ENCODE results near the gene APOA4.

Gene APOA4

DNA sequence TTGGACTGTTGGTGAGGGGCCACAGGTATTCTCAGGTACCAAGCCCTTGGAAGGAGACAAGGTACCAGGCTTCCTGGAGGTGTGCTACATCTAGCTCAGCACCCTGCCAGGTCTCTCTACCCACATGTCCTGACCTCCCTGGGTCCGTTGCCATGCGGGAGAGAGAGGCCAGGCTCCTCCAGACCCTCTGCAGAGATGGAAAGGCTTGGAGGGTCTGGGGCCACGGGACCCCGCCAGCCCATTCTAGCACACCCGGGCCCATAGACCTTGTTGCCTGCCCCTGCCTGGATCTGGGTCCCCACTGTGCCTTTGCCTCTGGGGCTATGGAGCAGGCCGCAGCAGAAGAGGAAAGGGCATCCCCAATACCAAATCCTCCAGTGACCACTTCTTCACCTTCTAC is 4.4 kb upstream of the APOA4 start:
- Histone ChIP-seq H3K36me3 (ENCODE audit: insufficient read depth, low read depth, low read length) (no peaks in the 10 kb centered on the region), H3K27me3 (ENCODE audit: insufficient read depth, low read length) (no peaks in the 10 kb centered on the region), H3K9ac (ENCODE audit: low read depth, low read length) (no peak overlapping the region), H3K4me1 (ENCODE audit: insufficient read depth, low read length) (no peaks in the 10 kb centered on the region), H3K27ac (ENCODE audit: low read length) (no peak overlapping the region), H3K4me3 (ENCODE audit: low read length) (no peak overlapping the region), H3K9me3 (ENCODE audit: insufficient read depth, low read depth, low read length) (no peaks in the 10 kb centered on the region)

DNA sequence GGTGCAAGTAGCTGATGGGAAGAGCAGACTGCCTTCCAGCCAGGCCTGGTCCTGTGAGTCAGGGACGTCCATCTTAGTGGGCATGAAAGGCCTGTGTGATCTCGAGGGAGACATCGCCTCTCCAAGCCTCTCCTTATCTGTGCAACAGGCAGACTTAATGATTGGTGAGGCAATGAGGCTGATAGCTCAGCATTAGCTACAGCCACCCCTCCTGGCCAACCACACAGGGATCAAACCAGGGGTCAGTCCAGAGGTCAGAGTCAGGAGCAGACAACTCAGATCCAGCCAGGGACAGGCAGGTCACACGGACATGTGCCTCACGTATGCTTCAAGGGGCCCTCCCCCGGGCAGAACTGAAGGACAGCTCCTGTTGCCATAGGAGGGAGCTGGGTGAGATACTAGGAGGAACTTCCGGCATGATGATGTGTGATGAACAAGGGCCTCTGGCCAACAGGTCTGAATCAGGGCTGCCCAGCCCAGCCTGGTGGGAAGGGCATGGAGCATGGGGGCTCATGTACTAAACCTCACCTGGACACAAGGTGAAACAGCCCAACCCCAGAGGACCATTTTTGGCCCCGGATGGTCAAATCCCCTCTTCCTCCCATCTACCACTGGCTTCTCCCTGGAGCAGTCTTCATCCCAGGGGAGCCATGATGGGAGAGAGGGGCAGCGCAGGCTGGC is 3.8 kb upstream of the APOA4 start:
- H3K27me3 ChIP-seq (ENCODE audit: insufficient read depth, low read length) = no peaks in the 10 kb centered on the region
- no peaks in the 10 kb centered on the region for H3K9me3 ChIP-seq (ENCODE audit: insufficient read depth, low read depth, low read length)
- no peaks in the 10 kb centered on the region for H3K36me3 ChIP-seq (ENCODE audit: insufficient read depth, low read depth, low read length)
- no peak overlapping the region for H3K9ac ChIP-seq (ENCODE audit: low read depth, low read length)
- H3K4me3 ChIP-seq (ENCODE audit: low read length) = no peak overlapping the region
- H3K27ac ChIP-seq (ENCODE audit: low read length) = no peak overlapping the region
- no peaks in the 10 kb centered on the region for H3K4me1 ChIP-seq (ENCODE audit: insufficient read depth, low read length)

DNA sequence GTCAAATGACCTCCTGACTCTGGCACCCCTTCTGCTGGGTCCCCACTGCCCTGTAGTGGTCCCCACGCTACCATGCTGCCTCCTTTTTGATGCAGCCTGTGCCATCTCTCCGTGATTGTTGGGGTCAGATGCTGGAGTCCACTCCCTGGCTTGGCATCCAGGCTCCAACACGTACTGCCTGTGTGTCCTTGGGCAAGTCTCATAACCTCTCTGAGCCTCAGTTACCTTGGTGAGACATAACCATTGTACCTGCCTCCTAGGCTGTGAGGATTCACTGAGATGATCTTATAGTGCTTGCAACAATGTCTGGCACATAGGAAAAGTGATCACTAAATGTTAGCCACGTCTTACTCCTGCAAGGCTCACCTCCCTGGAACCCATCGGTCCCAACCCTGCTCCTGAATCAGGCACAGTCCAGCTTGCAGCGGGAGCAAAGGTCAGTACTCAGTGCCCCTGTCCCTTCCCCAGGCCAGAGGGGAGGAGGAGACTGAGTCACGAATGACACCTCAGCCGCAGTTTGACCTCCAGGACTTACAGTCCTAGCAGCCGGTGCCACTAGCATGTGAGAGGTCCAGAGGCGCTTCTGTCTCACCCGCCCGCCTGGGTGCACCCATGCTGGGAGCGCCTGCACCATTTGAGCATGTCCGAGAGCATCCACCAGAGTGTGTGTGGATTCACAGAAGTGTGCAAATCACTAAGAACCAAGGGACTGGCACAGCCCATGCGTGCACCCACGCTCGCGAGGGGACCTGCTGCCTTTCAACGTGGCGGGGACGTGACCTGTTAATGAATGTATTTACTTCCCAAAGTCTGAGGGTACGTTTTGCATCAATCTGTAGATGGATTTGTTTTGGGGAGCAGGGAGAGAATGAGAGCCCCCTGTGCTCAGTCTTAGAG is 3.0 kb upstream of the APOA4 start:
- Histone ChIP-seq H3K9ac (ENCODE audit: low read depth, low read length) (no peak overlapping the region), H3K27me3 (ENCODE audit: insufficient read depth, low read length) (no peaks in the 10 kb centered on the region), H3K4me3 (ENCODE audit: low read length) (no peak overlapping the region), H3K4me1 (ENCODE audit: insufficient read depth, low read length) (no peaks in the 10 kb centered on the region), H3K27ac (ENCODE audit: low read length) (no peak overlapping the region), H3K9me3 (ENCODE audit: insufficient read depth, low read depth, low read length) (no peaks in the 10 kb centered on the region), H3K36me3 (ENCODE audit: insufficient read depth, low read depth, low read length) (no peaks in the 10 kb centered on the region)

DNA sequence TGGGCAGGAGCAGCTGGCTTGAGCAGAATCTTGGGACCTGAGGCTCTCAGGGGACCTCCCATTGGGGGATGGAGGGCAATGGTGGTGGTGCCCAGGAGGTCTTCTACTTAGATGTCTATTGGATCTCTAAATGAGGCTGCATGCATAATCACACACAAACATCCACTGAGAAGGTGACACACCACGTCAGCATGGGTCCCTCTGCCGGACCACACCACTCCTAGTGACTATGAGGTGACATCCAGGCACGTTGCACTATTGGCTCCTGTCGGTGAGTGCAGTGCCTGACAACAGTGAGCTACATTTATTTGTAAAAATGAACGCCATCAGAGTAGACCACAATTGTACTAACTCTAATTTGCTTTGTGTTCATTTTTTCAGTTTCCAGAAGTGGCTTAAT is 2.3 kb upstream of the APOA4 start:
- H3K9ac ChIP-seq (ENCODE audit: low read depth, low read length) = no peak overlapping the region
- no peaks in the 10 kb centered on the region for H3K9me3 ChIP-seq (ENCODE audit: insufficient read depth, low read depth, low read length)

DNA sequence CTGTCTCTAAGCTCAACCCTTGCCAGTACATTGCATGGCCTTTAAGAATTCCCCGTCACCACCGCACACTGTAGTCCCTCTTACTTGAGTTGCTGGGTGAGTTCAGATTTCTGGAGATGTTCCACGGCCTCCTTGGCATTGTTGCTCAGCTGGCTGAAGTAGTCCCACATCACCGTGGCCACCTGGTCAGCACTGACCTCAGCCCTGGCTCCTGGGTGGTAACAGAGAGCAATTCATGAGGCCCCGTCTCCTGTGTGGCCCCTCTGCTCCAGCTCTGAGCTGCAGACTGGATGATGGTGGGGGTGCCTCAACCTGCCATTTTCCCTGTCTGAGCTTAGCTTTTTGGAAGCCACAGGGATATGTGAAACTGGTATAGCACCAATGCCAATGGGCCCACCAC is 529 bp downstream of the APOA4 start:
- Histone ChIP-seq H3K9me3 (ENCODE audit: insufficient read depth, low read depth, low read length) (no peaks in the 10 kb centered on the region), H3K36me3 (ENCODE audit: insufficient read depth, low read depth, low read length) (no peaks in the 10 kb centered on the region), H3K27ac (ENCODE audit: low read length) (no peak overlapping the region), H3K27me3 (ENCODE audit: insufficient read depth, low read length) (no peaks in the 10 kb centered on the region), H3K9ac (ENCODE audit: low read depth, low read length) (no peak overlapping the region), H3K4me3 (ENCODE audit: low read length) (no peak overlapping the region), H3K4me1 (ENCODE audit: insufficient read depth, low read length) (no peaks in the 10 kb centered on the region)

More for the DNA sequence above, 2.3 kb upstream of the APOA4 start:
- no peaks in the 10 kb centered on the region for H3K27me3 ChIP-seq (ENCODE audit: insufficient read depth, low read length)
- no peak overlapping the region for H3K4me3 ChIP-seq (ENCODE audit: low read length)
- no peak overlapping the region for H3K27ac ChIP-seq (ENCODE audit: low read length)
- no peaks in the 10 kb centered on the region for H3K36me3 ChIP-seq (ENCODE audit: insufficient read depth, low read depth, low read length)
- no peaks in the 10 kb centered on the region for H3K4me1 ChIP-seq (ENCODE audit: insufficient read depth, low read length)

DNA sequence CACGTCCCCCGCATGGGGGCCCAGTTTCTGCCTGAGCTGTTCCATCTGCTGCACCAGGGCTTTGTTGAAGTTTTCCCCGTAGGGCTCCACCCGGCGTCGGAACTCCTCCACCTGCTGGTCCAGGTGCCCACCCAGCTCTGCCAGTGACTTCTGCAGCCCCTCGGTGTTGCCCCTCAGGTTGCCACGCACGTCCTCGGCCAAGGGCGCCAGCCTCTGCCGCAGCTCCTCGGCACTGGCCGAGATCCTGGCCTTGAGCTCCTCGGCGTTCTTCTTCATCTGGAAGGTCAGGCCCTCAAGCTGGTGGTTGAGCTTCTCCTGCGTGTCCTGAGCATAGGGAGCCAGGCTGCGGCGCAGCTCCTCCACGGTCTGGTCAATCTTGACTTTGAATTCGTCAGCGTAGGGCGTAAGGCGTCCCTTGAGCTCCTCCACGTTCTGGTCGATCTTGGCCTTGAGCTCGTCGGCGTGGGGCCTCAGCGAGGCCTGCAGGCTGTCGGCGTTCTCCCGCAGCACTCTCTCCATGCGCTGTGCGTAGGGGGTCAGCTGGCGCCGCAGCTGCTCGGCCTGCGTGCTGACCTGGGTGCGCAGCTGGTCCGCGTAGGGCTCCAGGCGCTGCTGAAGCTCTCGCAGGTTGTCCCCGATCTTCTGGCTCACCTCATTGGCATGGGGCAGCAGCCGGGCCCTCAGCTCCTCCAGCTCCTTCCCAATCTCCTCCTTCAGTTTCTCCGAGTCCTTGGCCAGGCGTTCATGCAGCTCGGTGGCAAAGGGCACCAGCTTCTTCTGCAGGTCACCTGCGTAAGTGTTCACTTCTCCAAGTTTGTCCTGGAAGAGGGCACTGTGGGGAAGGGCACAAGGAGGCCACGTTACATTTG is 1.8 kb downstream of the APOA4 start:
- Histone ChIP-seq H3K4me1 (ENCODE audit: insufficient read depth, low read length) (no peaks in the 10 kb centered on the region), H3K27me3 (ENCODE audit: insufficient read depth, low read length) (no peaks in the 10 kb centered on the region), H3K4me3 (ENCODE audit: low read length) (no peak overlapping the region), H3K9me3 (ENCODE audit: insufficient read depth, low read depth, low read length) (no peaks in the 10 kb centered on the region), H3K27ac (ENCODE audit: low read length) (no peak overlapping the region), H3K9ac (ENCODE audit: low read depth, low read length) (no peak overlapping the region), H3K36me3 (ENCODE audit: insufficient read depth, low read depth, low read length) (no peaks in the 10 kb centered on the region)

DNA sequence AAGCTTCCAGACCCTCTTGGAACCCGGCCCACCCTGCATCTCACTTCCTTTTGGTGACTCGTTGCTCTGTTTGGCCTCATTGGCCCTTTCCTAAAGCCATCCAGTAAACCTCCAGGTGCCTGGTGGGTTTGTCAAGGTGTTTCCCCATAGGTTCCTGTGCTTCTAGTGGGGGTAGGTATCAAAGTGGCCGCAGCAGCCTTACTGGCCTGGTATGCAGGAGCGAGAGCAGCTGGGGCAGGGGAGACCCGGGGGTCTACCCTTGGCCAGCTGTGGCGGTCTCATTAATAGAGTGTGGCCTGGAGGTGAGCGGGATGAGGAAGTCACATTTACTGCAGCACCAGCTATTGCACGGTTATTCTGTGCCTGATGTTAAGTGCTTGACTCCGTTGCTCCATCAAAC is 4.1 kb downstream of the APOA4 start:
- Histone ChIP-seq H3K9ac (ENCODE audit: low read depth, low read length) (no peak overlapping the region), H3K36me3 (ENCODE audit: insufficient read depth, low read depth, low read length) (no peaks in the 10 kb centered on the region), H3K4me3 (ENCODE audit: low read length) (no peak overlapping the region), H3K27me3 (ENCODE audit: insufficient read depth, low read length) (no peaks in the 10 kb centered on the region), H3K27ac (ENCODE audit: low read length) (no peak overlapping the region), H3K9me3 (ENCODE audit: insufficient read depth, low read depth, low read length) (no peaks in the 10 kb centered on the region), H3K4me1 (ENCODE audit: insufficient read depth, low read length) (no peaks in the 10 kb centered on the region)

DNA sequence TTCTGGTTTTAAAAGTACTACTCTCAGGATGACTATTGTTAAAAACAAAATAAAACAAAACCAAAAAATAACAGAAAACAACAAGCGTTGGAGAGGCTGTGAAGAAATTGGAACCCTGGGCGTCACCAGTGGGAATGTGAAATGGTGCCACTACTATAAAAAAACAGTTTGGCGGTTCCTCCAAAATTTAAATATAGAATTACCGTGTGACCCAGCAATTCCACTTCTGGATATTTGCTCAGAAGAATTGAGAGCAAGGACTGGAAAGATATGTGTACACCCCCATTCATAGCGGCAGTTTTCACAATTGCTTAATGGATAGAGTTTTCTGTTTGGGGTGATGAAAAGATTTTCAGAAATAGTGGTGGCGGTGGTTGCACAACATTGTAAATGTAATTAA is 8.6 kb downstream of the APOA4 start:
- H3K36me3 ChIP-seq (ENCODE audit: insufficient read depth, low read depth, low read length) = no peaks in the 10 kb centered on the region
- no peak overlapping the region for H3K4me3 ChIP-seq (ENCODE audit: low read length)
- H3K4me1 ChIP-seq (ENCODE audit: insufficient read depth, low read length) = no peaks in the 10 kb centered on the region
- H3K27me3 ChIP-seq (ENCODE audit: insufficient read depth, low read length) = no peaks in the 10 kb centered on the region
- no peaks in the 10 kb centered on the region for H3K9me3 ChIP-seq (ENCODE audit: insufficient read depth, low read depth, low read length)
- no peak overlapping the region for H3K9ac ChIP-seq (ENCODE audit: low read depth, low read length)
- no peak overlapping the region for H3K27ac ChIP-seq (ENCODE audit: low read length)

DNA sequence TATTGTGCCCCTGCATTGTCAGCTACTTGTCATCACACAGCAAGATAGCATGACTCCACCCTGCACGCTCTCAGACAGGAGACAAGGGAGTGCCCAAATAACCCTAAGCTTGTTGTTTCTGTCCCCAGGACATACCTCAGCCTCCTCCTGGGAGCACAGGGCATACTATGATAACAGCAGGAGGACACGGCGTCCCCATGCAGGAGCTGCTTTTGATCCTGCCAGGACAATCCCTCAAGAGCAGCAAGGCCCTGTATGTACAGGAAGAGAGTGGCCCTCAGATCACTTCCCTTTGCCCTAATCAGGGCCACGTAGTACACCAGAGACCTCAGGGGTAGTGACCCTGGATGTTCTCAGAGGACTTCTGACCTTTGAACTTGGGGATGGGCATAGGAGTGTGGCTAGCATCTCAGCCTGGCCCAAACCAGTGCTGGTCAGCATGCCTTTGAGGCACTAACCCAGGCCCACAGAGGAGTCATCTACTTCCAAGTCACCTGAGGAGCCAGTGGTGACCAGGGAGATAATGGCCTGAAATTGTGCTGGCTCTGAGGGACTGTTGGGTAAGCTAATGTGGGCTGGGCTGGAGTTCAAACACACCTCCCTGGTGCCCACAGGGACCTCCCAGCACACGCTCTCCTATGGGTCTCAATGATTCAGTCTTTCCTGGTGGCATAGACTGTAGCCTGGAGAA is 9.2 kb downstream of the APOA4 start:
- Histone ChIP-seq H3K27ac (ENCODE audit: low read length) (no peak overlapping the region), H3K36me3 (ENCODE audit: insufficient read depth, low read depth, low read length) (no peaks in the 10 kb centered on the region), H3K27me3 (ENCODE audit: insufficient read depth, low read length) (no peaks in the 10 kb centered on the region), H3K4me1 (ENCODE audit: insufficient read depth, low read length) (no peaks in the 10 kb centered on the region), H3K9me3 (ENCODE audit: insufficient read depth, low read depth, low read length) (no peaks in the 10 kb centered on the region), H3K9ac (ENCODE audit: low read depth, low read length) (no peak overlapping the region), H3K4me3 (ENCODE audit: low read length) (no peak overlapping the region)

DNA sequence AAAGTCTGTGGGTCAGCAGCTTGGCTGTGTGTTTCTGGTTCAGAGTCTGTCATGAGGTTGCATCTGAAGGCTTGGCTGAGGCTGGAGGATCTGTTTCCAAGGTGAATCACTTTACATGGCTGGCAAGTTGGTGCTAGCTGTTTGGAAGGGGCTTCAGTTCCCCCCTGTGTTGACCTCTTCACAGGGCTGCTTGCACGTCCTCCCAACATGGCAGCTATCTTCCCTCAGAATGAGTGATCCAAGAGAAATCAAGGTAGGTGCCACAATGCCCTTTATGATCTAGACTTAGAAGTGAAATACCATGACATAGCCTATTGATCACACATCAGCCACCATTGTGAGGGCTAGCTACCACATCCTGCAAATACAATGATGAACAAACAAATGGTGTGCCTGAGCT is 9.9 kb downstream of the APOA4 start:
- no peak overlapping the region for H3K27ac ChIP-seq (ENCODE audit: low read length)
- no peak overlapping the region for H3K4me3 ChIP-seq (ENCODE audit: low read length)
- no peaks in the 10 kb centered on the region for H3K4me1 ChIP-seq (ENCODE audit: insufficient read depth, low read length)
- no peaks in the 10 kb centered on the region for H3K27me3 ChIP-seq (ENCODE audit: insufficient read depth, low read length)
- H3K9me3 ChIP-seq (ENCODE audit: insufficient read depth, low read depth, low read length) = no peaks in the 10 kb centered on the region
- H3K9ac ChIP-seq (ENCODE audit: low read depth, low read length) = no peak overlapping the region
- H3K36me3 ChIP-seq (ENCODE audit: insufficient read depth, low read depth, low read length) = no peaks in the 10 kb centered on the region

DNA sequence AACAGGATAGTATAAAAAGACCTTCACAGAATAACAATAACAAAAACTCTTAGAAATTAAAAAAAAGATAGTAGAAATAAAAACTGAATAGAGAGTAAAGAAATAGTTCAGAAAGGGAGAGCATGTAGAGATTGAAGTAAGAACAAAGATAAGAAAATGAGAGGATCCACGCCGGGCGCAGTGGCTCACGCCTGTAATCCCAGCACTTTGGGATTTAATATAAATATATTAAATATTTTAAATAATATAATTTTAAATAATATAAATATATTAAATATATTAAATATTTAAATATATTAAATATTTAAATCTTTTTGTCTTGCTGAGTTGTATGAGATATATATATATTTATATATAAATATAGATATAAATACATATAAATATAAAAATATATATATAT is 11.0 kb downstream of the APOA4 start:
- H3K27ac ChIP-seq (ENCODE audit: low read length) = no peak overlapping the region
- no peak overlapping the region for H3K4me3 ChIP-seq (ENCODE audit: low read length)
- H3K36me3 ChIP-seq (ENCODE audit: insufficient read depth, low read depth, low read length) = no peaks in the 10 kb centered on the region
- no peaks in the 10 kb centered on the region for H3K27me3 ChIP-seq (ENCODE audit: insufficient read depth, low read length)
- H3K9me3 ChIP-seq (ENCODE audit: insufficient read depth, low read depth, low read length) = no peaks in the 10 kb centered on the region
- H3K9ac ChIP-seq (ENCODE audit: low read depth, low read length) = no peak overlapping the region
- no peaks in the 10 kb centered on the region for H3K4me1 ChIP-seq (ENCODE audit: insufficient read depth, low read length)
